Measurements from ENCODE around the gene EFR3B. TPM values are rescaled to one million over a fixed set of nuclear protein-coding genes. Genes with fewer than 3 reads are reported as not detected.

The EFR3B gene
- total and polyA plus RNA-seq, 2 of the 13 experiments (the other 11 are each of a cell fraction or from before 2014, with no cell fraction given): 0.42 TPM

GRCh38 chr2:25176138-25176537, 134.3 kb downstream of the EFR3B start:
- CTCF ChIA-PET (ENCODE audit: low intra/inter-chr PET ratio, low total read pairs): no interaction called here
- H3K4me1 ChIP-seq (ENCODE audit: insufficient read depth, low read length): peaks cover 7% of the 10 kb centered on the region
- H3K4me2 ChIP-seq (ENCODE audit: low read depth, low read length): no peak overlapping the region
- H3K36me3 ChIP-seq (replicated peaks in 1 of 2; ENCODE audit: control insufficient read depth in 1 of 2, insufficient read depth in 2 of 2, low read length in 2 of 2): no peaks in the 10 kb centered on the region
- POLR2A ChIA-PET: no interaction called here
- H3K4me3 ChIP-seq (replicated peaks in 1 of 3; ENCODE audit: insufficient read depth in 1 of 3, low read depth in 2 of 3, low read length in 3 of 3): no peak overlapping the region
- H4K20me1 ChIP-seq (ENCODE audit: insufficient read depth, low read length): no peaks in the 10 kb centered on the region
- FAIRE-seq: no peak
- intact Hi-C loops (cut with micrococcal nuclease; ENCODE audit: unreplicated experiment): no loop called here
- no peak for TF ChIP-seq ZC3H4 (CRISPR knock-in tag; IDR thresholded peaks at IDR 0.05; ENCODE audit: borderline replicate concordance)
- no peak for TF ChIP-seq ATM (IDR thresholded peaks at IDR 0.05; ENCODE audit: borderline replicate concordance)
- TF ChIP-seq STAG1 (CRISPR knock-in tag; IDR thresholded peaks at IDR 0.05): no peak
- TF ChIP-seq ZNF503 (CRISPR knock-in tag; IDR thresholded peaks at IDR 0.05): no peak
- TF ChIP-seq PREB (CRISPR knock-in tag; IDR thresholded peaks at IDR 0.05): no peak
- no peak for TF ChIP-seq ZNF124 (CRISPR knock-in tag; IDR thresholded peaks at IDR 0.05)
- no peak for TF ChIP-seq HMGXB3 (CRISPR knock-in tag; IDR thresholded peaks at IDR 0.05; ENCODE audit: borderline replicate concordance)
- H3K79me2 ChIP-seq (ENCODE audit: insufficient read depth, low read length): no peaks in the 10 kb centered on the region
- H2AFZ ChIP-seq (ENCODE audit: low read length): no peak overlapping the region
- no peak for ATAC-seq
- no peak overlapping the region for H3K27ac ChIP-seq (ENCODE audit: extremely low read length, insufficient read depth, low read length)
- DNase-seq (ENCODE audit: low spot score): no peak
- in situ Hi-C loops (cut with HindIII; ENCODE audit: extremely low pct_ligation_motif_present, low pct_unique_long_range_greater_than_20kb): no loop called here
- no TSS peak for BruUV-seq (replicated peaks)
- no peak overlapping the region for H3K9ac ChIP-seq (ENCODE audit: insufficient read depth, low read depth, low read length)
- 25% methylated on average over 6 of the region's 6 CpGs for WGBS (ENCODE audit: low lambda C conversion rate)
- H3K9me3 ChIP-seq (ENCODE audit: low read length): no peaks in the 10 kb centered on the region
- H3K27me3 ChIP-seq (ENCODE audit: control insufficient read depth in 1 of 2, insufficient read depth in 2 of 2, low read length in 2 of 2): peaks cover 6 to 30% of the 10 kb centered on the region in 2 experiments; a peak in 3 of 5 replicates
